ENCODE results near the gene CYP2B6.
"Not testable (repeated sequence)": the region's sequence is repeated elsewhere in the genome, so short reads cannot be mapped to it uniquely, and the experiment has no call there.

CYP2B6 gene

GRCh38 chr19:41030651-41031050 is 39.6 kb downstream of the CYP2B6 start:
- in situ Hi-C loops (cut with MboI; ENCODE audit: low sequenced_read_pairs): no loop called here

GRCh38 chr19:41031916-41032315 is 40.8 kb downstream of the CYP2B6 start:
- in situ Hi-C loops (cut with MboI; ENCODE audit: low sequenced_read_pairs): no loop called here

GRCh38 chr19:41033324-41033723 is 42.2 kb downstream of the CYP2B6 start:
- in situ Hi-C loops (cut with MboI; ENCODE audit: low sequenced_read_pairs): not testable (repeated sequence)

- in situ Hi-C loops (cut with MboI; ENCODE audit: low sequenced_read_pairs): no loop called here
Measured at GRCh38 chr19:41039806-41040205, 48.7 kb downstream of the CYP2B6 start.

GRCh38 chr19:41045095-41045494 is 54.0 kb downstream of the CYP2B6 start:
- in situ Hi-C loops (cut with MboI; ENCODE audit: low sequenced_read_pairs): not testable (repeated sequence)

GRCh38 chr19:41050426-41050825 is 59.3 kb downstream of the CYP2B6 start:
- in situ Hi-C loops (cut with MboI; ENCODE audit: low sequenced_read_pairs): no loop called here

GRCh38 chr19:41052162-41052561 is 61.1 kb downstream of the CYP2B6 start:
- in situ Hi-C loops (cut with MboI; ENCODE audit: low sequenced_read_pairs): not testable (repeated sequence)

- in situ Hi-C loops (cut with MboI; ENCODE audit: low sequenced_read_pairs): not testable (repeated sequence)
Measured at GRCh38 chr19:41053331-41053730, 62.2 kb downstream of the CYP2B6 start.

- in situ Hi-C loops (cut with MboI; ENCODE audit: low sequenced_read_pairs): no loop called here
Measured at GRCh38 chr19:41064974-41065569, 74.0 kb downstream of the CYP2B6 start.

All from hTERT RPE-1 (cell line).